Astrocyte of the spinal cord (primary cell): Measurements from ENCODE around the gene PTCRA.

ENCODE experiments used
- DNase-seq: peaks from one replicate; pipeline ENCODE4 v3.0.0; 2011; ENCODE audit warnings: low read depth, low spot score
- H3K4me3 ChIP-seq: 2 replicates; pipeline ENCODE4 v1.5.1; 2011; ENCODE audit warnings: low read depth, mild to moderate bottlenecking, low read length, moderate library complexity
- CTCF ChIP-seq: IDR thresholded peaks from 2 replicates; pipeline ENCODE4 v1.5.1; 2012; ENCODE audit warnings: low read depth, mild to moderate bottlenecking, low read length, inconsistent platforms
- in situ Hi-C: cut with HindIII; loops from 2 replicates; pipeline ENCODE4 v1.10.0; 2017; ENCODE audit warnings: low sequenced_read_pairs

The PTCRA gene

GRCh38 chr6:42973926-42974325, 58.1 kb downstream of the PTCRA start:
- H3K4me3 ChIP-seq, result no peak overlapping the region
- in situ Hi-C loops, result no loop called here
- TF ChIP-seq CTCF, result no peak
- DNase-seq, result no peak

- H3K4me3 ChIP-seq, result no peak overlapping the region
- no peak for TF ChIP-seq CTCF
- in situ Hi-C loops, result no loop called here
- no peak for DNase-seq
Observed at GRCh38 chr6:42974919-42975505, 59.2 kb downstream of the PTCRA start.
